Myocyte (in vitro differentiated cells): ENCODE data around the gene MNT. TPM values are rescaled to one million over a fixed set of nuclear protein-coding genes. Genes with fewer than 3 reads are reported as not detected.

ENCODE experiments used
- DNase-seq: peaks from one replicate; pipeline ENCODE4 v3.0.0-alpha.2; 2012; ENCODE audit warnings: low read depth
- total RNA-seq: library from RNA; depleted of rRNA; stranded (reverse); fragments of >200 nt; gene quantifications from 2 replicates; pipeline ENCODE4 v1.2.3, GENCODE V29; 2014

MNT gene
- total RNA-seq, 1 donor from 2014 or later = 8.5 TPM

GRCh38 chr17:2335726-2336214 is 65.1 kb downstream of the MNT start:
- peak; percentile 71 for DNase-seq

Other genes with a start within 250 kb of the MNT start
- gene SMG6, start 97.3 kb downstream of the MNT start, total RNA-seq = 22.9 and 25.2 TPM in 2 replicates
- gene SRR, start 97.1 kb downstream of the MNT start, total RNA-seq = 30.7 and 38.0 TPM in 2 replicates
- gene TSR1, start 64.6 kb downstream of the MNT start, total RNA-seq = 56.9 and 60.3 TPM in 2 replicates
- 69.9 and 70.1 TPM in 2 replicates for gene SGSM2, start 63.6 kb downstream of the MNT start, total RNA-seq
- 14.7 and 28.9 TPM in 2 replicates for gene METTL16, start 110.8 kb upstream of the MNT start, total RNA-seq
- 120 and 123 TPM in 2 replicates for gene PAFAH1B1, start 192.6 kb upstream of the MNT start, total RNA-seq